ENCODE data around the gene LMX1B.

GRCh38 chr9:126614455-126615244 is 922 bp downstream of the LMX1B start:
- TF ChIP-seq CTCF (IDR thresholded peaks at IDR 0.05) = no peak
- TF ChIP-seq ZFX (IDR thresholded peaks at IDR 0.05; ENCODE audit: borderline replicate concordance) = no peak
